PC-3 (cell line): ENCODE results near the gene BMPR1A. TPM values are rescaled to one million over a fixed set of nuclear protein-coding genes. Genes with fewer than 3 reads are reported as not detected.

ENCODE experiments used
- ATAC-seq: fragments of 200-7000 bp; cut with Tn5 transposase; 2 replicates; pipeline ENCODE4 v1.9.1; 2020; ENCODE audit warnings: mild to moderate bottlenecking, moderate library complexity
- BruUV-seq: library from RNA; stranded (reverse); fragments of 400-500 nt; replicated peaks from 2 replicates; lab custom pipeline; 2021; lab: Mats Ljungman, UMichigan
- CTCF ChIA-PET: fragments of 300-600 bp; sonication (Branson Sonifier 250); formaldehyde crosslinking; loops from one replicate; lab custom pipeline; 2022; ENCODE audit warnings: antibody characterized with exemption; lab: Charles Lee
- POLR2A ChIA-PET: fragments of 300-600 bp; sonication (Branson Sonifier 250); formaldehyde crosslinking; loops from one replicate; lab custom pipeline; 2022; ENCODE audit warnings: antibody characterized with exemption; ENCODE audit not compliant: unreplicated experiment; lab: Charles Lee
- DNase-seq: peaks from one replicate; pipeline ENCODE4 v3.0.0-alpha.2; 2015
- H2AFZ ChIP-seq: fragments of 300-600 bp; sonication (generic); 2 replicates; pipeline ENCODE4 v1.6.0; 2016; ENCODE audit warnings: antibody characterized with exemption, low read length
- H3F3A ChIP-seq: fragments of 300-600 bp; sonication (generic); one replicate; pipeline ENCODE4 v1.6.0; 2017; ENCODE audit warnings: antibody characterized with exemption, low read length, control low read depth, mild to moderate bottlenecking; ENCODE audit not compliant: unreplicated experiment
- H3K27ac ChIP-seq: fragments of 300-600 bp; sonication (generic); 2 replicates; pipeline ENCODE4 v1.5.1; 2016; ENCODE audit warnings: mild to moderate bottlenecking, low read length
- H3K27me3 ChIP-seq: fragments of 300-600 bp; sonication (generic); 2 replicates; pipeline ENCODE4 v1.6.1; 2016; ENCODE audit warnings: low read length, mixed read lengths
- H3K36me3 ChIP-seq: fragments of 300-600 bp; sonication (generic); 2 replicates; pipeline ENCODE4 v1.6.1; 2016; ENCODE audit warnings: low read depth, mixed run types, low read length, mixed read lengths
- H3K4me1 ChIP-seq: fragments of 300-600 bp; sonication (generic); 2 replicates; pipeline ENCODE4 v1.5.1; 2016; ENCODE audit warnings: low read length; ENCODE audit not compliant: insufficient read depth
- H3K4me2 ChIP-seq: fragments of 300-600 bp; sonication (generic); 2 replicates; pipeline ENCODE4 v1.6.0; 2016; ENCODE audit warnings: low read length
- H3K4me3 ChIP-seq: fragments of 300-600 bp; sonication (generic); 2 replicates; pipeline ENCODE4 v1.5.1; 2016; ENCODE audit warnings: mild to moderate bottlenecking, low read length, mixed read lengths
- H3K79me2 ChIP-seq: fragments of 300-600 bp; sonication (generic); 2 replicates; pipeline ENCODE4 v1.6.1; 2017; ENCODE audit warnings: low read length, mixed read lengths
- H3K9ac ChIP-seq: fragments of 300-600 bp; sonication (generic); 2 replicates; pipeline ENCODE4 v1.6.0; 2016; ENCODE audit warnings: mild to moderate bottlenecking, low read length
- H3K9me2 ChIP-seq: fragments of 300-600 bp; sonication (generic); replicated peaks from 2 replicates; pipeline ENCODE4 v1.6.1; 2016; ENCODE audit warnings: mixed run types, low read length, mixed read lengths
- H3K9me3 ChIP-seq: fragments of 300-600 bp; sonication (generic); 2 replicates; pipeline ENCODE4 v1.6.1; 2016; ENCODE audit warnings: low read length, mixed read lengths
- H4K20me1 ChIP-seq: fragments of 300-600 bp; sonication (generic); 2 replicates; pipeline ENCODE4 v1.6.1; 2016; ENCODE audit warnings: low read length, mixed read lengths
- EZH2 ChIP-seq: fragments of 300-600 bp; sonication (generic); IDR thresholded peaks from one replicate; pipeline ENCODE4 v1.6.1; 2017; ENCODE audit warnings: antibody characterized with exemption, mild to moderate bottlenecking, low read length; ENCODE audit not compliant: unreplicated experiment
- EZH2phosphoT487 ChIP-seq: fragments of 300-600 bp; sonication (generic); IDR thresholded peaks from 2 replicates; pipeline ENCODE4 v1.6.1; 2018; ENCODE audit warnings: mild to moderate bottlenecking, antibody characterized with exemption, low read length, borderline replicate concordance
- intact Hi-C: fragments of 100-400 bp; cut with micrococcal nuclease; formaldehyde crosslinking; loops from 2 replicates; pipeline ENCODE4 v1.9.0; 2023
- total RNA-seq: library from RNA; depleted of rRNA; stranded (reverse); fragments of >200 nt; gene quantifications from 2 replicates; pipeline ENCODE4 v1.2.3, GENCODE V29; 2014
- TF ChIP-seq, protein P1 (sequence below): fragments of 300-600 bp; sonication (generic); conservative IDR thresholded peaks from 2 replicates; pipeline ENCODE4 v1.5.1; 2017; ENCODE audit warnings: antibody characterized with exemption, low read depth, mild to moderate bottlenecking, low read length

The BMPR1A gene
- total RNA-seq, 1 experiment from 2014 or later: 14.5 TPM

DNA sequence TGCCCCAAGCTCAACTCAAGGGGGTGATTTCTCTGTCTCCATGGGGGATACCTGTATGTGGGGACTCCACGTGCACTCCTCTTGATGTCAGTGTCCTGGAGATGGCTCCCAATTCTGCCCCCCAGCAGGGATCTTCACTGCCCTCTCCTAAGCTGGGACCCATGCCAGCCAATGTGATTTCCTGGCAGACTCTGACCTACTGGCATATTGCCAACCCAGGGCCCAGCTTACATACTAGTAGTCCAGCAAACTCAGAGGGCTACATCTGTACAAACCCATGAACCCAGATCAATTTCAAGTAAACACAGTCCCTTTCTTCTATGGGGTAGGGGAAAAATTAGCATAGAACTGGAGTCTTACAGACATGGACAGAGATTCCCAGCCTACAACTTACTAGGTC, 26.2 kb upstream of the BMPR1A start:
- CTCF ChIA-PET: no interaction called here
- Histone ChIP-seq H4K20me1 (no peaks in the 10 kb centered on the region), H3K27ac (no peak overlapping the region), H3K27me3 (no peaks in the 10 kb centered on the region), H2AFZ (no peak overlapping the region), H3K9me3 (no peaks in the 10 kb centered on the region), H3F3A (no peaks in the 10 kb centered on the region), H3K4me1 (no peaks in the 10 kb centered on the region; the same call in 1 of the 2 replicates), H3K9ac (no peak overlapping the region), H3K4me3 (no peak overlapping the region), H3K79me2 (no peaks in the 10 kb centered on the region), H3K36me3 (no peaks in the 10 kb centered on the region), H3K4me2 (no peak overlapping the region), H3K9me2 (no peaks in the 10 kb centered on the region)
- intact Hi-C loops: no loop called here
- POLR2A ChIA-PET: no interaction called here
- no peak for DNase-seq
- TF ChIP-seq EZH2 (no peak), EZH2phosphoT487 (no peak)
- TF ChIP-seq, protein P1, sequence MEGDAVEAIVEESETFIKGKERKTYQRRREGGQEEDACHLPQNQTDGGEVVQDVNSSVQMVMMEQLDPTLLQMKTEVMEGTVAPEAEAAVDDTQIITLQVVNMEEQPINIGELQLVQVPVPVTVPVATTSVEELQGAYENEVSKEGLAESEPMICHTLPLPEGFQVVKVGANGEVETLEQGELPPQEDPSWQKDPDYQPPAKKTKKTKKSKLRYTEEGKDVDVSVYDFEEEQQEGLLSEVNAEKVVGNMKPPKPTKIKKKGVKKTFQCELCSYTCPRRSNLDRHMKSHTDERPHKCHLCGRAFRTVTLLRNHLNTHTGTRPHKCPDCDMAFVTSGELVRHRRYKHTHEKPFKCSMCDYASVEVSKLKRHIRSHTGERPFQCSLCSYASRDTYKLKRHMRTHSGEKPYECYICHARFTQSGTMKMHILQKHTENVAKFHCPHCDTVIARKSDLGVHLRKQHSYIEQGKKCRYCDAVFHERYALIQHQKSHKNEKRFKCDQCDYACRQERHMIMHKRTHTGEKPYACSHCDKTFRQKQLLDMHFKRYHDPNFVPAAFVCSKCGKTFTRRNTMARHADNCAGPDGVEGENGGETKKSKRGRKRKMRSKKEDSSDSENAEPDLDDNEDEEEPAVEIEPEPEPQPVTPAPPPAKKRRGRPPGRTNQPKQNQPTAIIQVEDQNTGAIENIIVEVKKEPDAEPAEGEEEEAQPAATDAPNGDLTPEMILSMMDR: no peak
- no peak for ATAC-seq
- BruUV-seq: no TSS peak

GRCh38 chr10:86732771-86733170, 23.6 kb upstream of the BMPR1A start:
- Histone ChIP-seq H3K27ac (no peak overlapping the region), H3K4me1 (no peaks in the 10 kb centered on the region; the same call in 1 of the 2 replicates), H3K9ac (no peak overlapping the region), H3K36me3 (no peaks in the 10 kb centered on the region), H3F3A (no peaks in the 10 kb centered on the region), H3K9me3 (no peaks in the 10 kb centered on the region), H3K9me2 (no peaks in the 10 kb centered on the region), H3K4me3 (no peak overlapping the region), H2AFZ (no peak overlapping the region), H3K4me2 (no peak overlapping the region), H4K20me1 (no peaks in the 10 kb centered on the region), H3K27me3 (no peaks in the 10 kb centered on the region), H3K79me2 (no peaks in the 10 kb centered on the region)
- ChIA-PET CTCF (no interaction called here), POLR2A (no interaction called here)
- TF ChIP-seq, protein P1: no peak
- TF ChIP-seq EZH2 (no peak), EZH2phosphoT487 (no peak)
- intact Hi-C loops: no loop called here
- BruUV-seq: no TSS peak
- ATAC-seq (no peak), DNase-seq (no peak)

DNA sequence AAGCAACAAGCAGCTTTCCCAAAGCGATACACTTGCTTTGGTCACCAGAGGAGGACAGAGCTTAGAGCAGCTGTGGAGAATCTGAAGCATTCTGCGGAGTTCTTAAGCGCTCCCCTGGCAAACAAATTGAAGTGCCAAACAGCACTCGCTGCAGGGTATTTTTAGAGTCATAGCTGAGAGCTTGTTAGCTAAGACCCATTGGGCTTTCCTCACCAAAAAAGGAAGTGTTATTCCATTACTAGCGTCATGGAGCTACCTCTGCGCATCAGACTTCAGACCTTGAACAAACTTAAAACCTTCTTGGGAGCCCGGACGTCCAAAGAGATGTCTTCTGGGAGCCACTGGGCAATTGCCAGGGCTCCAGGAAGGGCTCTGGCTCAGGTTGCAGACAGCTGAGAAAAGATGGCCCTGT, 23.2 kb upstream of the BMPR1A start:
- POLR2A ChIA-PET: interaction anchor here (0.6 kb wide), 1 partner anchor 23 kb away, joined by 3 read pairs; no protein-coding TSS in a partner anchor
- TF ChIP-seq EZH2 (no peak), EZH2phosphoT487 (no peak)
- TF ChIP-seq, protein P1: no peak
- intact Hi-C loops: no loop called here

More for the DNA sequence above, 23.2 kb upstream of the BMPR1A start:
- no TSS peak for BruUV-seq
- no peaks in the 10 kb centered on the region for H3K27me3 ChIP-seq
- H3K4me3 ChIP-seq: no peak overlapping the region
- CTCF ChIA-PET: no interaction called here
- no peaks in the 10 kb centered on the region for H4K20me1 ChIP-seq
- no peaks in the 10 kb centered on the region for H3K79me2 ChIP-seq
- no peak for ATAC-seq
- H3K9me3 ChIP-seq: no peaks in the 10 kb centered on the region
- H3K9me2 ChIP-seq: no peaks in the 10 kb centered on the region
- no peaks in the 10 kb centered on the region for H3F3A ChIP-seq
- H2AFZ ChIP-seq: no peak overlapping the region
- H3K36me3 ChIP-seq: no peaks in the 10 kb centered on the region
- H3K9ac ChIP-seq: no peak overlapping the region
- no peak overlapping the region for H3K4me2 ChIP-seq
- H3K4me1 ChIP-seq: no peaks in the 10 kb centered on the region
- DNase-seq: no peak
- no peak overlapping the region for H3K27ac ChIP-seq
